H1 (cell line): ENCODE results near the gene KDM2A. TPM values are rescaled to one million over a fixed set of nuclear protein-coding genes. Genes with fewer than 3 reads are reported as not detected.

ENCODE experiments used
- CTCF ChIA-PET: fragments of 300-600 bp; sonication (Branson Sonifier 250); formaldehyde crosslinking; loops from one replicate; lab custom pipeline; 2021; ENCODE audit not compliant: partially characterized antibody; lab: Charles Lee
- POLR2A ChIA-PET: fragments of 300-600 bp; sonication (Branson Sonifier 250); formaldehyde crosslinking; loops from one replicate; lab custom pipeline; 2021; ENCODE audit warnings: inconsistent platforms; ENCODE audit not compliant: partially characterized antibody; lab: Charles Lee
- DNase-seq, 2 experiments: peaks; one replicate each; pipeline versions ENCODE4 v3.0.0 to v3.0.0-alpha.2; 2010 to 2022; ENCODE audit warnings: low spot score in 2 of 2, low read depth in 1 of 2, mixed read lengths in 1 of 2
- FAIRE-seq: peaks from 2 replicates; lab custom pipeline; 2011; peaks lifted over from hg19 to GRCh38; lab: Jason Lieb, UNC
- H2AFZ ChIP-seq: 2 replicates; pipeline ENCODE4 v1.8.1; 2012; ENCODE audit warnings: low read length, inconsistent platforms
- H2AK5ac ChIP-seq: 2 replicates; pipeline ENCODE4 v1.6.1; 2013; ENCODE audit warnings: low read depth, low read length
- H2BK120ac ChIP-seq: replicated peaks from 2 replicates; pipeline ENCODE3; 2013; ENCODE audit warnings: low read depth, low read length, inconsistent platforms
- H2BK12ac ChIP-seq: 2 replicates; pipeline ENCODE4 v1.6.1; 2013; ENCODE audit warnings: low read depth, low read length
- H2BK15ac ChIP-seq: 2 replicates; pipeline ENCODE4 v1.6.1; 2013; ENCODE audit warnings: low read length
- H2BK20ac ChIP-seq: 2 replicates; pipeline ENCODE4 v1.6.1; 2013; ENCODE audit warnings: low read length
- H2BK5ac ChIP-seq: 2 replicates; pipeline ENCODE4 v1.6.1; 2013; ENCODE audit warnings: low read depth, low read length
- H3K14ac ChIP-seq: 2 replicates; pipeline ENCODE4 v1.6.1; 2013; ENCODE audit warnings: inconsistent platforms; ENCODE audit not compliant: insufficient read length
- H3K18ac ChIP-seq: 2 replicates; pipeline ENCODE4 v1.6.1; 2013; ENCODE audit warnings: low read length; ENCODE audit errors: extremely low read depth
- H3K23ac ChIP-seq: 2 replicates; pipeline ENCODE4 v1.6.1; 2013; ENCODE audit warnings: inconsistent platforms; ENCODE audit not compliant: insufficient read length
- H3K23me2 ChIP-seq: 2 replicates; pipeline ENCODE4 v1.6.1; 2013; ENCODE audit warnings: low read depth, low read length
- H3K27ac ChIP-seq: 2 replicates; pipeline ENCODE4 v1.6.1; 2011; ENCODE audit warnings: low read depth, low read length, inconsistent platforms
- H3K27me3 ChIP-seq, 4 experiments: replicated peaks in 1 of 4; 1 replicate in 1 of 4; 2 replicates in 3 of 4; pipeline versions ENCODE4 v1.6.1 to v1.8.1; 2011 to 2013; ENCODE audit warnings: low read length in 3 of 4, mild to moderate bottlenecking in 3 of 4, inconsistent platforms in 2 of 4, mixed read lengths in 2 of 4, moderate library complexity in 1 of 4; ENCODE audit not compliant: control insufficient read depth in 3 of 4, insufficient read depth in 3 of 4; ENCODE audit errors: extremely low read depth in 1 of 4
- H3K36me3 ChIP-seq, 4 experiments: 2 replicates each; pipeline versions ENCODE4 v1.6.1 to v1.8.1; 2011 to 2013; ENCODE audit warnings: mild to moderate bottlenecking in 4 of 4, low read length in 3 of 4, moderate library complexity in 2 of 4, control low read depth in 1 of 4, inconsistent platforms in 1 of 4; ENCODE audit not compliant: insufficient read depth in 4 of 4, control insufficient read depth in 2 of 4
- H3K4ac ChIP-seq: replicated peaks from 2 replicates; pipeline ENCODE3; 2013; ENCODE audit warnings: low read length, low read depth, mixed read lengths, inconsistent platforms; ENCODE audit not compliant: insufficient read length
- H3K4me1 ChIP-seq, 4 experiments: replicated peaks in 1 of 4; 1 replicate in 1 of 4; 2 replicates in 3 of 4; pipeline versions ENCODE4 v1.6.1 to v1.8.1; 2011 to 2013; ENCODE audit warnings: low read length in 3 of 4, inconsistent platforms in 2 of 4, mixed read lengths in 1 of 4; ENCODE audit not compliant: insufficient read depth in 4 of 4, control insufficient read depth in 3 of 4
- H3K4me2 ChIP-seq, 2 experiments: 2 replicates each; pipeline versions ENCODE4 v1.6.1 to v1.8.1; 2011 to 2013; ENCODE audit warnings: low read depth in 2 of 2, low read length in 2 of 2, control low read depth in 1 of 2, inconsistent platforms in 1 of 2, mild to moderate bottlenecking in 1 of 2; ENCODE audit not compliant: insufficient read depth in 1 of 2
- H3K4me3 ChIP-seq, 4 experiments: fragments of 200-600, 300-600 bp in 1 of 4; sonication (generic), shearing (Covaris generic), sonication (Bioruptor Twin) in 1 of 4; 2 replicates each; pipeline versions ENCODE4 v1.5.1 to v1.8.1; 2011 to 2016; ENCODE audit warnings: low read length in 4 of 4, low read depth in 3 of 4, control low read depth in 2 of 4, inconsistent platforms in 2 of 4, mild to moderate bottlenecking in 2 of 4, mixed read lengths in 1 of 4, moderate library complexity in 1 of 4; ENCODE audit not compliant: insufficient read depth in 2 of 4; ENCODE audit errors: extremely low read depth in 1 of 4
- H3K56ac ChIP-seq: replicated peaks from 2 replicates; pipeline ENCODE3; 2013; ENCODE audit warnings: low read depth, mild to moderate bottlenecking, mixed read lengths, low read length, inconsistent platforms; ENCODE audit not compliant: insufficient read length
- H3K79me1 ChIP-seq: 2 replicates; pipeline ENCODE4 v1.6.1; 2013; ENCODE audit warnings: low read depth, low read length, control low read depth
- H3K79me2 ChIP-seq, 2 experiments: 2 replicates each; pipeline versions ENCODE4 v1.6.1 to v1.8.1; 2012 to 2013; ENCODE audit warnings: low read length in 2 of 2, mild to moderate bottlenecking in 2 of 2, inconsistent platforms in 1 of 2; ENCODE audit not compliant: insufficient read depth in 2 of 2, control insufficient read depth in 1 of 2
- H3K9ac ChIP-seq, 4 experiments: replicated peaks in 1 of 4; 1 replicate in 1 of 4; 2 replicates in 3 of 4; pipeline versions ENCODE4 v1.6.1 to v1.8.1; 2011 to 2013; ENCODE audit warnings: low read depth in 3 of 4, low read length in 3 of 4, control low read depth in 2 of 4, mild to moderate bottlenecking in 2 of 4, moderate library complexity in 2 of 4, inconsistent platforms in 1 of 4; ENCODE audit errors: extremely low read depth in 1 of 4
- H3K9me3 ChIP-seq, 2 experiments: 2 replicates each; pipeline versions ENCODE4 v1.6.1 to v1.8.1; 2012 to 2013; ENCODE audit warnings: mild to moderate bottlenecking in 2 of 2, moderate library complexity in 2 of 2, control low read depth in 1 of 2, inconsistent platforms in 1 of 2, low read depth in 1 of 2, low read length in 1 of 2, mixed read lengths in 1 of 2; ENCODE audit not compliant: insufficient read depth in 2 of 2
- H4K20me1 ChIP-seq, 2 experiments: replicated peaks in 1 of 2; 2 replicates each; pipeline versions ENCODE3 to v1.8.1; 2011 to 2013; ENCODE audit warnings: inconsistent platforms in 2 of 2, low read length in 2 of 2, mild to moderate bottlenecking in 1 of 2; ENCODE audit not compliant: insufficient read depth in 2 of 2, control insufficient read depth in 1 of 2
- H4K5ac ChIP-seq: 2 replicates; pipeline ENCODE4 v1.6.1; 2013; ENCODE audit warnings: low read length, low read depth, mixed read lengths, inconsistent platforms; ENCODE audit not compliant: insufficient read length
- H4K8ac ChIP-seq: 2 replicates; pipeline ENCODE4 v1.8.0; 2013; ENCODE audit warnings: mild to moderate bottlenecking, moderate library complexity, low read length, inconsistent platforms; ENCODE audit not compliant: insufficient read depth; ENCODE audit errors: extremely low read depth
- H4K91ac ChIP-seq: replicated peaks from 2 replicates; pipeline ENCODE3; 2013; ENCODE audit warnings: low read length, mixed read lengths, inconsistent platforms; ENCODE audit not compliant: insufficient read length
- ASH2L ChIP-seq: fragments of 200-600, 300-600 bp; sonication (generic); IDR thresholded peaks from one replicate; pipeline ENCODE4 v1.7.1; 2017; ENCODE audit warnings: low read length
- CBX5 ChIP-seq: fragments of 300-800, 300-1000 bp; sonication (generic); IDR thresholded peaks from 2 replicates; pipeline ENCODE4 v1.7.1; 2016; ENCODE audit warnings: antibody characterized with exemption, low read length, low read depth
- CHD2 ChIP-seq: IDR thresholded peaks from 2 replicates; pipeline ENCODE4 v1.6.1; 2012; ENCODE audit warnings: low read length, improper control_type of control experiment
- HDAC2 ChIP-seq, 2 experiments: fragments of 300-600 bp in 1 of 2; sonication (generic) in 1 of 2; IDR thresholded peaks; 2 replicates each; pipeline ENCODE4 v1.6.1; 2011 to 2012; ENCODE audit warnings: low read depth in 2 of 2, low read length in 2 of 2, mild to moderate bottlenecking in 2 of 2, moderate library complexity in 2 of 2, borderline replicate concordance in 1 of 2, inconsistent platforms in 1 of 2
- POLR2AphosphoS5 ChIP-seq: IDR thresholded peaks from 2 replicates; pipeline ENCODE4 v1.6.1; 2011; ENCODE audit warnings: low read depth, low read length
- RBBP5 ChIP-seq: IDR thresholded peaks from 2 replicates; pipeline ENCODE4 v1.7.1; 2012; ENCODE audit warnings: low read depth, mild to moderate bottlenecking, inconsistent platforms, low read length, moderate library complexity, borderline replicate concordance
- SIN3A ChIP-seq, 2 experiments: IDR thresholded peaks in 1 of 2; conservative IDR thresholded peaks in 1 of 2; 2 replicates each; pipeline ENCODE4 v1.6.1; 2011 to 2012; ENCODE audit warnings: low read length in 2 of 2, improper control_type of control experiment in 1 of 2, low read depth in 1 of 2, mild to moderate bottlenecking in 1 of 2
- SRF ChIP-seq: IDR thresholded peaks from 2 replicates; pipeline ENCODE4 v1.6.1; 2011; ENCODE audit warnings: mild to moderate bottlenecking, low read depth, low read length, moderate library complexity
- TCF12 ChIP-seq: IDR thresholded peaks from 2 replicates; pipeline ENCODE4 v1.6.1; 2011; ENCODE audit warnings: low read depth, mild to moderate bottlenecking, low read length
- YY1 ChIP-seq: IDR thresholded peaks from 2 replicates; pipeline ENCODE4 v1.6.1; 2011; ENCODE audit warnings: low read depth, mild to moderate bottlenecking, low read length
- WGBS, 2 experiments: shearing (Covaris generic) in 1 of 2; methylation state at CpG; one replicate each; pipeline versions ENCODE4 v1.1.6 to v1.1.7; 2013 to 2015; ENCODE audit warnings: low lambda C conversion rate in 2 of 2, mixed read lengths in 2 of 2, inconsistent platforms in 1 of 2, low coverage in 1 of 2, missing lambda C conversion rate in 1 of 2; ENCODE audit not compliant: insufficient replicate concordance in 2 of 2, insufficient coverage in 1 of 2, insufficient read length in 1 of 2; ENCODE audit errors: extremely low coverage in 1 of 2, missing lambda C conversion rate in 1 of 2; 5-methylcytosine and 5-hydroxymethylcytosine counted together
- polyA plus RNA-seq, 7 experiments: library from polyadenylated mRNA; depleted of rRNA in 3 of 7; stranded (reverse) in 5 of 7; unstranded in 2 of 7; fragments of >200 nt in 5 of 7; fragments of 200-250 nt in 2 of 7; gene quantifications; 1 replicate in 5 of 7; 2 replicates in 1 of 7; 4 replicates in 1 of 7; pipeline versions ENCODE4 v1.2.1 to v1.2.3, GENCODE V29; 2011 to 2013; ENCODE audit warnings: missing spikeins in 2 of 7, mixed read lengths in 2 of 7
- total RNA-seq: library from RNA; stranded (reverse); fragmentation: NEBNext Ultra II Directional; extraction: Animal tissue kit (Norgen Biotek cat#: 25700); gene quantifications from 2 replicates; pipeline ENCODE4 v1.2.1, GENCODE V29; 2021

KDM2A gene
- total and polyA plus RNA-seq, 2 of the 8 experiments (the other 6 are each of a cell fraction or from before 2014, with no cell fraction given): 55.4 to 66.2 TPM

DNA sequence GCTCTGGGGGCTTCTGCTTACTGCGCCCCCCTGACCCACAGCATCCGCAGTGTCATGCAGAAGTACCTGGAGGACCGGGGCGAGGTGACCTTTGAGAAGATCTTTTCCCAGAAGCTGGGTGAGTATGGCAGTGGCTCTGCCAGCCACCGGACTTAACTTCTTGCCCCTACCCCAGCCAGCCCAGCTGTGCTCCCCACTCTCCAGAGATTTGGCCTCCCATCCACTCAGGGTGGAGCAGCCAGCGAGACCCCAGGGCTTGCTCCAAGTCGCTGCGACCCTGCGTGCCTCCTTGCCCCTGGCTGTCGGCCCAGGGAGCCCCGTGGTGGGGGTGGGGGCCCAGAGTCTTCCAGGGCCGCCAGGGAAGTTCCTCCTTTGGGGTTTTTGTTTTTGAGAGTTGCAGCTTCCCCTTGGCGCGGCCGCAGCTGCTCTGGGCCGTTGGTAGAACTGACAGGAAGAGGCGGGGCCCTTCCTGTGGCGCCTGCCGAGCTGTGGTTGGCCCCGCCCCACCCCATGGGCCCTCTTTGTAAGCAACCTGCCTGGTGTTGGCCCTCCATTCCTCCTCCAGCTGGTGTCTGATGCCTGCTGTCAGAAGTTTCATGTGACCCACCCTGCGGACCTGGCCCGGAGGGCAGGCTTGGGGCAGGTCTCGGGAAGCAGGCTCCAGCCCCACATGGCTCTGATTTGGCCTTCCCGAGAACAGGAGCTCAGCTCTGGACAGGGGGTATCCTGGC, 158.3 kb downstream of the KDM2A start:
- H3K4me3 ChIP-seq: peak overlapping the region in 1 of 4 experiments; percentile 20; a peak in 1 of 8 replicates
- H3K27ac ChIP-seq: 0 out of 2 replicates have a peak overlapping the region, but pooled peaks have one; percentile 59
- peak; percentile 73 to 93 for TF ChIP-seq SIN3A (conservative IDR thresholded peaks at IDR 0.05 in 1 of 2, IDR thresholded peaks at IDR 0.05 in 1 of 2; ENCODE audit: low read depth in 1 of 2, low read length in 2 of 2)
- no peak; the same call in 1 of the 2 replicates for TF ChIP-seq RBBP5
- peak in 1 of 2 experiments; percentile 25; a peak in 1 of 4 replicates for TF ChIP-seq HDAC2 (IDR thresholded peaks at IDR 0.05; ENCODE audit: borderline replicate concordance in 1 of 2, low read depth in 2 of 2, low read length in 2 of 2)
- peak; percentile 22 for TF ChIP-seq ASH2L
- no peak for TF ChIP-seq CHD2
- TF ChIP-seq TCF12: 0 out of 2 replicates have a peak, but pooled peaks have one; percentile 25
- TF ChIP-seq POLR2AphosphoS5: no peak
- TF ChIP-seq CBX5: no peak
- 0 out of 2 replicates have a peak, but pooled peaks have one; percentile 1 for TF ChIP-seq SRF
- peak; percentile 56; the same call in 1 of the 2 replicates for TF ChIP-seq YY1

More for the DNA sequence above, 158.3 kb downstream of the KDM2A start:
- H2BK20ac ChIP-seq: 0 out of 2 replicates have a peak overlapping the region, but pooled peaks have one; percentile 80
- H3K27me3 ChIP-seq: no peaks in the 10 kb centered on the region
- no peak overlapping the region for H3K23ac ChIP-seq
- peaks cover 14% of the 10 kb centered on the region for H3K79me1 ChIP-seq
- H3K4me2 ChIP-seq: peak overlapping the region; percentile 21 to 54; a peak in 3 of 4 replicates
- no peak overlapping the region for H2AFZ ChIP-seq
- peak overlapping the region in 1 of 4 experiments; percentile 8; a peak in 1 of 7 replicates for H3K9ac ChIP-seq
- H3K56ac ChIP-seq: peak overlapping the region; percentile 8
- H4K8ac ChIP-seq: peak overlapping the region; percentile 3; the same call in 1 of the 2 replicates
- FAIRE-seq: no peak
- H4K91ac ChIP-seq: peak overlapping the region; percentile 90
- peak overlapping the region; percentile 88; the same call in 1 of the 2 replicates for H2BK15ac ChIP-seq
- H3K14ac ChIP-seq: no peak overlapping the region
- H2BK12ac ChIP-seq: peak overlapping the region; percentile 39; the same call in 1 of the 2 replicates
- peaks cover 0 to 24% (median 15%) of the 10 kb centered on the region in 4 experiments; a peak in 6 of 7 replicates for H3K4me1 ChIP-seq
- H2BK120ac ChIP-seq: peak overlapping the region; percentile 72
- peaks cover 0 to 31% of the 10 kb centered on the region in 2 experiments; a peak in 3 of 4 replicates for H3K79me2 ChIP-seq
- H3K4ac ChIP-seq: peak overlapping the region; percentile 41
- DNase-seq: peak in 1 of 2 experiments; percentile 82
- ChIA-PET POLR2A (interaction anchor here (0.6 to 1.1 kb wide), 6 partner anchors 9 to 1746 kb away, joined by 3 to 5 read pairs (median 4); partner anchors contain the start of gene ANKRD13D), CTCF (interaction anchor here (0.6 to 3.7 kb wide), 14 partner anchors 11 to 1586 kb away, joined by 3 to 27 read pairs (median 4); partner anchors contain the start of genes ANKRD13D and GRK2)
- peak overlapping the region; percentile 8 for H4K5ac ChIP-seq
- 0 out of 2 replicates have a peak overlapping the region, but pooled peaks have one; percentile 26 for H2AK5ac ChIP-seq
- peaks cover 2 to 10% of the 10 kb centered on the region in 2 experiments for H4K20me1 ChIP-seq
- H3K36me3 ChIP-seq: peaks cover 12 to 28% (median 26%) of the 10 kb centered on the region in 4 experiments
- H3K9me3 ChIP-seq: no peaks in the 10 kb centered on the region
- H3K23me2 ChIP-seq: no peaks in the 10 kb centered on the region; the same call in 1 of the 2 replicates
- H2BK5ac ChIP-seq: peak overlapping the region; percentile 86
- H3K18ac ChIP-seq: peak overlapping the region; percentile 90
- WGBS, 2 experiments: 59% methylated on average over 23 of the region's 24 CpGs; no CpG with 5 or more reads in 1 of the 2 experiments
